H1 (cell line): ENCODE measurements around the gene ST3GAL3. TPM values are rescaled to one million over a fixed set of nuclear protein-coding genes. Genes with fewer than 3 reads are reported as not detected.
A peak's percentile ranks its signal among the peaks of the same experiment; 100 is the strongest.

ENCODE experiments used
- CTCF ChIA-PET: fragments of 300-600 bp; sonication (Branson Sonifier 250); formaldehyde crosslinking; loops from one replicate; lab custom pipeline; 2021; ENCODE audit not compliant: partially characterized antibody; lab: Charles Lee
- POLR2A ChIA-PET: fragments of 300-600 bp; sonication (Branson Sonifier 250); formaldehyde crosslinking; loops from one replicate; lab custom pipeline; 2021; ENCODE audit warnings: inconsistent platforms; ENCODE audit not compliant: partially characterized antibody; lab: Charles Lee
- DNase-seq, 2 experiments: peaks; one replicate each; pipeline versions ENCODE4 v3.0.0 to v3.0.0-alpha.2; 2010 to 2022; ENCODE audit warnings: low spot score in 2 of 2, low read depth in 1 of 2, mixed read lengths in 1 of 2
- FAIRE-seq: peaks from 2 replicates; lab custom pipeline; 2011; peaks lifted over from hg19 to GRCh38; lab: Jason Lieb, UNC
- H2AFZ ChIP-seq: 2 replicates; pipeline ENCODE4 v1.8.1; 2012; ENCODE audit warnings: low read length, inconsistent platforms
- H2AK5ac ChIP-seq: 2 replicates; pipeline ENCODE4 v1.6.1; 2013; ENCODE audit warnings: low read depth, low read length
- H2BK120ac ChIP-seq: replicated peaks from 2 replicates; pipeline ENCODE3; 2013; ENCODE audit warnings: low read depth, low read length, inconsistent platforms
- H2BK12ac ChIP-seq: 2 replicates; pipeline ENCODE4 v1.6.1; 2013; ENCODE audit warnings: low read depth, low read length
- H2BK15ac ChIP-seq: 2 replicates; pipeline ENCODE4 v1.6.1; 2013; ENCODE audit warnings: low read length
- H2BK20ac ChIP-seq: 2 replicates; pipeline ENCODE4 v1.6.1; 2013; ENCODE audit warnings: low read length
- H2BK5ac ChIP-seq: 2 replicates; pipeline ENCODE4 v1.6.1; 2013; ENCODE audit warnings: low read depth, low read length
- H3K14ac ChIP-seq: 2 replicates; pipeline ENCODE4 v1.6.1; 2013; ENCODE audit warnings: inconsistent platforms; ENCODE audit not compliant: insufficient read length
- H3K18ac ChIP-seq: 2 replicates; pipeline ENCODE4 v1.6.1; 2013; ENCODE audit warnings: low read length; ENCODE audit errors: extremely low read depth
- H3K23ac ChIP-seq: 2 replicates; pipeline ENCODE4 v1.6.1; 2013; ENCODE audit warnings: inconsistent platforms; ENCODE audit not compliant: insufficient read length
- H3K23me2 ChIP-seq: 2 replicates; pipeline ENCODE4 v1.6.1; 2013; ENCODE audit warnings: low read depth, low read length
- H3K27ac ChIP-seq: 2 replicates; pipeline ENCODE4 v1.6.1; 2011; ENCODE audit warnings: low read depth, low read length, inconsistent platforms
- H3K27me3 ChIP-seq, 4 experiments: replicated peaks in 1 of 4; 1 replicate in 1 of 4; 2 replicates in 3 of 4; pipeline versions ENCODE4 v1.6.1 to v1.8.1; 2011 to 2013; ENCODE audit warnings: low read length in 3 of 4, mild to moderate bottlenecking in 3 of 4, inconsistent platforms in 2 of 4, mixed read lengths in 2 of 4, moderate library complexity in 1 of 4; ENCODE audit not compliant: control insufficient read depth in 3 of 4, insufficient read depth in 3 of 4; ENCODE audit errors: extremely low read depth in 1 of 4
- H3K36me3 ChIP-seq, 4 experiments: 2 replicates each; pipeline versions ENCODE4 v1.6.1 to v1.8.1; 2011 to 2013; ENCODE audit warnings: mild to moderate bottlenecking in 4 of 4, low read length in 3 of 4, moderate library complexity in 2 of 4, control low read depth in 1 of 4, inconsistent platforms in 1 of 4; ENCODE audit not compliant: insufficient read depth in 4 of 4, control insufficient read depth in 2 of 4
- H3K4ac ChIP-seq: replicated peaks from 2 replicates; pipeline ENCODE3; 2013; ENCODE audit warnings: low read length, low read depth, mixed read lengths, inconsistent platforms; ENCODE audit not compliant: insufficient read length
- H3K4me1 ChIP-seq, 4 experiments: replicated peaks in 1 of 4; 1 replicate in 1 of 4; 2 replicates in 3 of 4; pipeline versions ENCODE4 v1.6.1 to v1.8.1; 2011 to 2013; ENCODE audit warnings: low read length in 3 of 4, inconsistent platforms in 2 of 4, mixed read lengths in 1 of 4; ENCODE audit not compliant: insufficient read depth in 4 of 4, control insufficient read depth in 3 of 4
- H3K4me2 ChIP-seq, 2 experiments: 2 replicates each; pipeline versions ENCODE4 v1.6.1 to v1.8.1; 2011 to 2013; ENCODE audit warnings: low read depth in 2 of 2, low read length in 2 of 2, control low read depth in 1 of 2, inconsistent platforms in 1 of 2, mild to moderate bottlenecking in 1 of 2; ENCODE audit not compliant: insufficient read depth in 1 of 2
- H3K4me3 ChIP-seq, 4 experiments: fragments of 200-600, 300-600 bp in 1 of 4; sonication (generic), shearing (Covaris generic), sonication (Bioruptor Twin) in 1 of 4; 2 replicates each; pipeline versions ENCODE4 v1.5.1 to v1.8.1; 2011 to 2016; ENCODE audit warnings: low read length in 4 of 4, low read depth in 3 of 4, control low read depth in 2 of 4, inconsistent platforms in 2 of 4, mild to moderate bottlenecking in 2 of 4, mixed read lengths in 1 of 4, moderate library complexity in 1 of 4; ENCODE audit not compliant: insufficient read depth in 2 of 4; ENCODE audit errors: extremely low read depth in 1 of 4
- H3K56ac ChIP-seq: replicated peaks from 2 replicates; pipeline ENCODE3; 2013; ENCODE audit warnings: low read depth, mild to moderate bottlenecking, mixed read lengths, low read length, inconsistent platforms; ENCODE audit not compliant: insufficient read length
- H3K79me1 ChIP-seq: 2 replicates; pipeline ENCODE4 v1.6.1; 2013; ENCODE audit warnings: low read depth, low read length, control low read depth
- H3K79me2 ChIP-seq, 2 experiments: 2 replicates each; pipeline versions ENCODE4 v1.6.1 to v1.8.1; 2012 to 2013; ENCODE audit warnings: low read length in 2 of 2, mild to moderate bottlenecking in 2 of 2, inconsistent platforms in 1 of 2; ENCODE audit not compliant: insufficient read depth in 2 of 2, control insufficient read depth in 1 of 2
- H3K9ac ChIP-seq, 4 experiments: replicated peaks in 1 of 4; 1 replicate in 1 of 4; 2 replicates in 3 of 4; pipeline versions ENCODE4 v1.6.1 to v1.8.1; 2011 to 2013; ENCODE audit warnings: low read depth in 3 of 4, low read length in 3 of 4, control low read depth in 2 of 4, mild to moderate bottlenecking in 2 of 4, moderate library complexity in 2 of 4, inconsistent platforms in 1 of 4; ENCODE audit errors: extremely low read depth in 1 of 4
- H3K9me3 ChIP-seq, 2 experiments: 2 replicates each; pipeline versions ENCODE4 v1.6.1 to v1.8.1; 2012 to 2013; ENCODE audit warnings: mild to moderate bottlenecking in 2 of 2, moderate library complexity in 2 of 2, control low read depth in 1 of 2, inconsistent platforms in 1 of 2, low read depth in 1 of 2, low read length in 1 of 2, mixed read lengths in 1 of 2; ENCODE audit not compliant: insufficient read depth in 2 of 2
- H4K20me1 ChIP-seq, 2 experiments: replicated peaks in 1 of 2; 2 replicates each; pipeline versions ENCODE3 to v1.8.1; 2011 to 2013; ENCODE audit warnings: inconsistent platforms in 2 of 2, low read length in 2 of 2, mild to moderate bottlenecking in 1 of 2; ENCODE audit not compliant: insufficient read depth in 2 of 2, control insufficient read depth in 1 of 2
- H4K5ac ChIP-seq: 2 replicates; pipeline ENCODE4 v1.6.1; 2013; ENCODE audit warnings: low read length, low read depth, mixed read lengths, inconsistent platforms; ENCODE audit not compliant: insufficient read length
- H4K8ac ChIP-seq: 2 replicates; pipeline ENCODE4 v1.8.0; 2013; ENCODE audit warnings: mild to moderate bottlenecking, moderate library complexity, low read length, inconsistent platforms; ENCODE audit not compliant: insufficient read depth; ENCODE audit errors: extremely low read depth
- H4K91ac ChIP-seq: replicated peaks from 2 replicates; pipeline ENCODE3; 2013; ENCODE audit warnings: low read length, mixed read lengths, inconsistent platforms; ENCODE audit not compliant: insufficient read length
- WGBS, 2 experiments: shearing (Covaris generic) in 1 of 2; methylation state at CpG; one replicate each; pipeline versions ENCODE4 v1.1.6 to v1.1.7; 2013 to 2015; ENCODE audit warnings: low lambda C conversion rate in 2 of 2, mixed read lengths in 2 of 2, inconsistent platforms in 1 of 2, low coverage in 1 of 2, missing lambda C conversion rate in 1 of 2; ENCODE audit not compliant: insufficient replicate concordance in 2 of 2, insufficient coverage in 1 of 2, insufficient read length in 1 of 2; ENCODE audit errors: extremely low coverage in 1 of 2, missing lambda C conversion rate in 1 of 2; 5-methylcytosine and 5-hydroxymethylcytosine counted together
- polyA plus RNA-seq, 7 experiments: library from polyadenylated mRNA; depleted of rRNA in 3 of 7; stranded (reverse) in 5 of 7; unstranded in 2 of 7; fragments of >200 nt in 5 of 7; fragments of 200-250 nt in 2 of 7; gene quantifications; 1 replicate in 5 of 7; 2 replicates in 1 of 7; 4 replicates in 1 of 7; pipeline versions ENCODE4 v1.2.1 to v1.2.3, GENCODE V29; 2011 to 2013; ENCODE audit warnings: missing spikeins in 2 of 7, mixed read lengths in 2 of 7
- total RNA-seq: library from RNA; stranded (reverse); fragmentation: NEBNext Ultra II Directional; extraction: Animal tissue kit (Norgen Biotek cat#: 25700); gene quantifications from 2 replicates; pipeline ENCODE4 v1.2.1, GENCODE V29; 2021

ST3GAL3 gene
- total and polyA plus RNA-seq, 2 of the 8 experiments (the other 6 are each of a cell fraction or from before 2014, with no cell fraction given): 6.8 to 7.0 TPM

DNA sequence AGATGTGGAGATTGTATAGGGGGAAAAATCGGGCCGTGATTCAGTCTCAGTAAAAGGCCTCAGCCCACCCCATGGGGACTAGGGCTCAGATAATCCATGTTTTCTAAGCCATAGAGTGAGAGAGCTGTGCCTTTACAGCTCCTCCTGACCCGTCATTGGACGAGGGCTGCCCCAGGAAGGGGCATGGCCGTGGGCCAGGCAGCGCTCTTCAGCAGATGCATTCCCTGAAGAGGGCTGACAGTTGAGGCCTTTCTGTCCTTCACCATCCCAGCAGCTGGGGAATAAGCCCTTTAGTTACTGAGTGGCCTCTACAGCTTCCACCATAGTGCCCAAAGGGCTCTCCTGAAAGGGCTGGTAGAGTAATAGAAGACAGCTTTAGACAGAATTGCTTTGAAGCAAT lies 57.2 kb downstream of the ST3GAL3 start:
- no peak overlapping the region for H3K14ac ChIP-seq
- no peaks in the 10 kb centered on the region for H3K79me1 ChIP-seq
- no peaks in the 10 kb centered on the region for H3K23me2 ChIP-seq
- no peaks in the 10 kb centered on the region for H3K9me3 ChIP-seq
- no peak overlapping the region for H2AK5ac ChIP-seq
- POLR2A ChIA-PET: interaction anchor here (0.9 to 5.8 kb wide), 9 partner anchors 9 to 228 kb away, joined by 3 to 89 read pairs (median 4); partner anchors contain the start of gene ARTN
- 83 to 100% methylated on average over 2 to 6 of the region's 6 CpGs for WGBS, 2 experiments
- H3K4ac ChIP-seq: no peak overlapping the region
- no peak overlapping the region for H4K5ac ChIP-seq
- CTCF ChIA-PET: interaction anchor here (0.7 to 13.4 kb wide), 43 partner anchors 10 to 339 kb away, joined by 3 to 618 read pairs (median 6); partner anchors contain the start of genes ARTN, CCDC24, DPH2 and IPO13
- no peak for DNase-seq
- no peak overlapping the region for H2BK20ac ChIP-seq
- peak overlapping the region; percentile 40 for H2BK12ac ChIP-seq
- peaks cover 7 to 24% (median 22%) of the 10 kb centered on the region in 4 experiments for H3K4me1 ChIP-seq
- no peak overlapping the region for H3K4me2 ChIP-seq
- no peak overlapping the region; a peak in 1 of 8 replicates for H3K4me3 ChIP-seq
- H3K56ac ChIP-seq: no peak overlapping the region
- H4K8ac ChIP-seq: no peak overlapping the region
- H3K9ac ChIP-seq: no peak overlapping the region
- H4K91ac ChIP-seq: peak overlapping the region; percentile 4
- H3K27me3 ChIP-seq: no peaks in the 10 kb centered on the region
- 0 out of 2 replicates have a peak overlapping the region, but pooled peaks have one; percentile 21 for H3K18ac ChIP-seq
- no peaks in the 10 kb centered on the region for H3K36me3 ChIP-seq
- no peak for FAIRE-seq
- no peaks in the 10 kb centered on the region for H3K79me2 ChIP-seq
- no peak overlapping the region for H3K23ac ChIP-seq
- no peak overlapping the region for H2BK120ac ChIP-seq
- H3K27ac ChIP-seq: no peak overlapping the region
- H2AFZ ChIP-seq: no peak overlapping the region
- no peak overlapping the region; the same call in 1 of the 2 replicates for H2BK15ac ChIP-seq
- H2BK5ac ChIP-seq: peak overlapping the region; percentile 45; the same call in 1 of the 2 replicates
- H4K20me1 ChIP-seq: no peaks in the 10 kb centered on the region
